HUDEP-2 (cell line): ENCODE measurements around the gene TTLL8.

ENCODE experiments used
- DNase-seq, 76 experiments: peaks; one replicate each; lab custom pipeline; 2025; ENCODE audit not compliant: unreplicated experiment in 76 of 76; lab: John Stamatoyannopoulos, UW

The TTLL8 gene

DNA sequence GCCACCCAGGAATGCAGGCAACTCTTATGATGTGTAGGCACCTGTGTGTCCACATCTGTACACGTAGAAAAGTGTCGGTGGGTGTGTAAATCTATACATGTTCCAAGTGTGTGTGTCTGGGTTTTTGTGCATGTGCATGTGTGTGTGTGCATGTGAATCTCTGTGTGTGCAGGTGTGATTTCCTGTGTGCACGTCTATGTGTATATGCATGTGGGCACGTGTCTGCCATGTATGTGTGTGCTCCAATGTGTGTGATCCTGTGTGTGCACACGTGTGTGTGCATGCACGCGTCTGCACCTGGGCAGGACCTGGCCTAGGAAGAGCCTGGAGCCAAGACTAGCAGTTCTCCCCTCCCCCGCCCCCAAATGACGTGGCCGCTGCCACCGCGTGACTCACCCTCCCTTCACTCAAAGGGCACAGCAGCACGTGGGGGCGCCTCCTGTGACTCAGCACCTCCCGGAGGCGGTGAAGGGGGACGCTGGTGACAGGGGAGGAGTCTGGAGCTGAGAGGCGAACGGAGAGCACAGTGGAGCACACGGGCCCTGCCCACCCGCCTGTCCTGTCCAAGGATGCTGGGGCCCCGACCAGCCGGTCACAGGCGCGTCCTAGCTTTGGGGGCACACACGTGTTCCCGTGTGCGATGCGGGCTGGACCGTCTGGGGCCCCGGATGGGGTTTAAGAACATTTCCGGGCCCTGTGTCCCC, 87.4 kb downstream of the TTLL8 start:
- peak in 74 of 76 experiments; percentile 55 to 98 (median 94) for DNase-seq

GRCh38 chr22:49969751-49970527, 88.2 kb downstream of the TTLL8 start:
- no peak for DNase-seq

GRCh38 chr22:49968831-49969661, 89.1 kb downstream of the TTLL8 start:
- no peak for DNase-seq
